ENCODE data around the gene JPT1. TPM values are rescaled to one million over a fixed set of nuclear protein-coding genes. Genes with fewer than 3 reads are reported as not detected.
"Not testable (repeated sequence)": the region's sequence is repeated elsewhere in the genome, so short reads cannot be mapped to it uniquely, and the experiment has no call there.

JPT1 gene
- total RNA-seq, 5 donors from 2014 or later (not counting 1 experiment from before 2014, with no cell fraction given): 28.3 to 55.8 (median 45.4) TPM

- Mint-ChIP-seq H3K4me3 (no peak overlapping the region), H3K9me3 (no peaks in the 10 kb centered on the region), H3K4me1 (peaks cover 29 to 44% (median 40%) of the 10 kb centered on the region in 3 donors), H3K27ac (no peak overlapping the region), H3K27me3 (no peaks in the 10 kb centered on the region), H3K36me3 (peaks cover 18% of the 10 kb centered on the region)
- H3K4me3 ChIP-seq (ENCODE audit: control insufficient read depth in 1 of 2, extremely low read depth in 1 of 2, low read length in 1 of 2): no peak overlapping the region
- no peak overlapping the region for H3K27ac ChIP-seq (ENCODE audit: low read length)
- ChIA-PET CTCF (interaction anchor here (0.7 kb wide), 2 partner anchors 9 to 13 kb away, joined by 3 to 7 read pairs; no protein-coding TSS in a partner anchor), POLR2A (no interaction called here)
- H3K4me1 ChIP-seq (ENCODE audit: control insufficient read depth in 1 of 2, extremely low read depth in 1 of 2, insufficient read depth in 2 of 2, low read length in 2 of 2): peaks cover 17 to 38% of the 10 kb centered on the region in 2 experiments
- DNase-seq: no peak
- H3K27me3 ChIP-seq (replicated peaks in 1 of 2; ENCODE audit: control insufficient read depth in 2 of 2, extremely low read depth in 1 of 2, insufficient read depth in 2 of 2, low read length in 1 of 2): no peaks in the 10 kb centered on the region
- 100% methylated on average over 2 of the region's 6 CpGs for WGBS (ENCODE audit: insufficient coverage)
- no peaks in the 10 kb centered on the region for H3K9me3 ChIP-seq
- no peak for ATAC-seq (replicated peaks in 1 of 4)
- H3K36me3 ChIP-seq (ENCODE audit: control insufficient read depth in 2 of 2, extremely low read depth in 1 of 2, insufficient read depth in 1 of 2, low read length in 1 of 2): peaks cover 14 to 62% of the 10 kb centered on the region in 2 donors
Observed at GRCh38 chr17:75178453-75178852, 24.1 kb upstream of the JPT1 start.

- Histone ChIP-seq H3K36me3 (ENCODE audit: control insufficient read depth in 2 of 2, extremely low read depth in 1 of 2, insufficient read depth in 1 of 2, low read length in 1 of 2) (peaks cover 15 to 71% of the 10 kb centered on the region in 2 donors), H3K4me1 (ENCODE audit: control insufficient read depth in 1 of 2, extremely low read depth in 1 of 2, insufficient read depth in 2 of 2, low read length in 2 of 2) (peaks cover 17 to 39% of the 10 kb centered on the region in 2 experiments), H3K9me3 (no peaks in the 10 kb centered on the region), H3K27me3 (replicated peaks in 1 of 2; ENCODE audit: control insufficient read depth in 2 of 2, extremely low read depth in 1 of 2, insufficient read depth in 2 of 2, low read length in 1 of 2) (no peaks in the 10 kb centered on the region), H3K27ac (ENCODE audit: low read length) (no peak overlapping the region), H3K4me3 (ENCODE audit: control insufficient read depth in 1 of 2, extremely low read depth in 1 of 2, low read length in 1 of 2) (no peak overlapping the region)
- CTCF ChIA-PET: interaction anchor here in 1 of 2 donors (0.7 kb wide), 1 partner anchor 63 kb away, joined by 4 read pairs; no protein-coding TSS in a partner anchor
- Mint-ChIP-seq H3K36me3 (peaks cover 28% of the 10 kb centered on the region), H3K27ac (peak overlapping the region in 1 of 2 donors; percentile 36), H3K4me3 (no peak overlapping the region), H3K27me3 (no peaks in the 10 kb centered on the region), H3K4me1 (peaks cover 28 to 48% (median 45%) of the 10 kb centered on the region in 3 donors), H3K9me3 (no peaks in the 10 kb centered on the region)
- ATAC-seq (replicated peaks in 1 of 4) (no peak), DNase-seq (no peak)
- 80% methylated on average over 2 of the region's 5 CpGs for WGBS (ENCODE audit: insufficient coverage)
- POLR2A ChIA-PET: no interaction called here
Observed at GRCh38 chr17:75176625-75177024, 22.3 kb upstream of the JPT1 start.

- Histone ChIP-seq H3K4me1 (ENCODE audit: control insufficient read depth in 1 of 2, extremely low read depth in 1 of 2, insufficient read depth in 2 of 2, low read length in 2 of 2) (peaks cover 5 to 33% of the 10 kb centered on the region in 2 experiments), H3K36me3 (ENCODE audit: control insufficient read depth in 2 of 2, extremely low read depth in 1 of 2, insufficient read depth in 1 of 2, low read length in 1 of 2) (peaks cover 15 to 69% of the 10 kb centered on the region in 2 donors), H3K27me3 (replicated peaks in 1 of 2; ENCODE audit: control insufficient read depth in 2 of 2, extremely low read depth in 1 of 2, insufficient read depth in 2 of 2, low read length in 1 of 2) (no peaks in the 10 kb centered on the region), H3K9me3 (no peaks in the 10 kb centered on the region), H3K4me3 (ENCODE audit: control insufficient read depth in 1 of 2, extremely low read depth in 1 of 2, low read length in 1 of 2) (no peak overlapping the region), H3K27ac (ENCODE audit: low read length) (no peak overlapping the region)
- ATAC-seq (replicated peaks in 1 of 4): no peak
- Mint-ChIP-seq H3K27me3 (no peaks in the 10 kb centered on the region), H3K27ac (no peak overlapping the region), H3K36me3 (peaks cover 25% of the 10 kb centered on the region), H3K4me1 (peaks cover 16 to 37% (median 35%) of the 10 kb centered on the region in 3 donors), H3K9me3 (no peaks in the 10 kb centered on the region), H3K4me3 (no peak overlapping the region)
- no peak for DNase-seq
- ChIA-PET POLR2A (no interaction called here), CTCF (interaction anchor here in 1 of 2 donors (1.0 kb wide), 1 partner anchor 61 kb away, joined by 3 read pairs; no protein-coding TSS in a partner anchor)
- WGBS (ENCODE audit: insufficient coverage): no CpG with 5 or more reads among the region's 11 CpGs
Observed at GRCh38 chr17:75174996-75175395, 20.7 kb upstream of the JPT1 start.

GRCh38 chr17:75173526-75173925, 19.2 kb upstream of the JPT1 start:
- H3K9me3 Mint-ChIP-seq: no peaks in the 10 kb centered on the region
- CTCF ChIA-PET: interaction anchor here (0.5 to 1.4 kb wide), 11 partner anchors 9 to 1682 kb away, joined by 3 to 7 read pairs (median 3); partner anchors contain the start of gene SUMO2 (in 1 of the 2)
- ATAC-seq (replicated peaks in 1 of 4) (no peak), DNase-seq (no peak)
- no peak overlapping the region for H3K27ac ChIP-seq (ENCODE audit: low read length)
- no peak overlapping the region for H3K4me3 Mint-ChIP-seq
- peaks cover 25% of the 10 kb centered on the region for H3K36me3 Mint-ChIP-seq
- no peaks in the 10 kb centered on the region for H3K9me3 ChIP-seq
- POLR2A ChIA-PET: interaction anchor here (0.5 to 0.6 kb wide), 2 partner anchors 13 to 33 kb away, joined by 3 read pairs; no protein-coding TSS in a partner anchor
- H3K27me3 Mint-ChIP-seq: no peaks in the 10 kb centered on the region
- H3K4me3 ChIP-seq (ENCODE audit: control insufficient read depth in 1 of 2, extremely low read depth in 1 of 2, low read length in 1 of 2): no peak overlapping the region
- H3K36me3 ChIP-seq (ENCODE audit: control insufficient read depth in 2 of 2, extremely low read depth in 1 of 2, insufficient read depth in 1 of 2, low read length in 1 of 2): peaks cover 15 to 66% of the 10 kb centered on the region in 2 donors
- peak overlapping the region in 1 of 2 donors; percentile 36 for H3K27ac Mint-ChIP-seq
- H3K4me1 Mint-ChIP-seq: peaks cover 16 to 24% (median 23%) of the 10 kb centered on the region in 3 donors
- 85% methylated on average over 2 of the region's 4 CpGs for WGBS (ENCODE audit: insufficient coverage)
- H3K27me3 ChIP-seq (replicated peaks in 1 of 2; ENCODE audit: control insufficient read depth in 2 of 2, extremely low read depth in 1 of 2, insufficient read depth in 2 of 2, low read length in 1 of 2): no peaks in the 10 kb centered on the region
- H3K4me1 ChIP-seq (ENCODE audit: control insufficient read depth in 1 of 2, extremely low read depth in 1 of 2, insufficient read depth in 2 of 2, low read length in 2 of 2): peaks cover 0 to 25% of the 10 kb centered on the region in 2 experiments

GRCh38 chr17:75168998-75169397, 14.7 kb upstream of the JPT1 start:
- CTCF ChIA-PET: interaction anchor here (0.6 to 4.2 kb wide), 6 partner anchors 9 to 317 kb away, joined by 3 to 78 read pairs (median 4); no protein-coding TSS in a partner anchor

GRCh38 chr17:75164606-75165005, 10.3 kb upstream of the JPT1 start:
- not testable (repeated sequence) for H3K27ac ChIP-seq (ENCODE audit: low read length); H3K4me1 ChIP-seq (ENCODE audit: control insufficient read depth in 1 of 2, extremely low read depth in 1 of 2, insufficient read depth in 2 of 2, low read length in 2 of 2); H3K27me3 Mint-ChIP-seq; DNase-seq; H3K4me3 ChIP-seq (ENCODE audit: control insufficient read depth in 1 of 2, extremely low read depth in 1 of 2, low read length in 1 of 2); H3K36me3 Mint-ChIP-seq; H3K27ac Mint-ChIP-seq; H3K9me3 ChIP-seq; H3K27me3 ChIP-seq (replicated peaks in 1 of 2; ENCODE audit: control insufficient read depth in 2 of 2, extremely low read depth in 1 of 2, insufficient read depth in 2 of 2, low read length in 1 of 2); ATAC-seq (replicated peaks in 1 of 4); H3K9me3 Mint-ChIP-seq; H3K4me1 Mint-ChIP-seq; H3K4me3 Mint-ChIP-seq
- WGBS (ENCODE audit: insufficient coverage): 98% methylated on average over 8 of the region's 15 CpGs
- POLR2A ChIA-PET: interaction anchor here in 1 of 2 donors (0.7 kb wide), 3 partner anchors 25 to 519 kb away, joined by 4 to 6 read pairs (median 5); no protein-coding TSS in a partner anchor
- H3K36me3 ChIP-seq (ENCODE audit: control insufficient read depth in 2 of 2, extremely low read depth in 1 of 2, insufficient read depth in 1 of 2, low read length in 1 of 2): peaks cover 0 to 18% of the 10 kb centered on the region in 2 donors
- CTCF ChIA-PET: interaction anchor here in 1 of 2 donors (1.0 to 2.2 kb wide), 2 partner anchors 37 to 51 kb away, joined by 3 to 7 read pairs; no protein-coding TSS in a partner anchor

More at GRCh38 chr17:75168998-75169397, 14.7 kb upstream of the JPT1 start:
- Histone ChIP-seq H3K36me3 (ENCODE audit: control insufficient read depth in 2 of 2, extremely low read depth in 1 of 2, insufficient read depth in 1 of 2, low read length in 1 of 2) (peaks cover 5 to 40% of the 10 kb centered on the region in 2 donors), H3K27ac (ENCODE audit: low read length) (no peak overlapping the region), H3K9me3 (no peaks in the 10 kb centered on the region), H3K4me1 (ENCODE audit: control insufficient read depth in 1 of 2, extremely low read depth in 1 of 2, insufficient read depth in 2 of 2, low read length in 2 of 2) (peaks cover 0 to 10% of the 10 kb centered on the region in 2 experiments), H3K27me3 (replicated peaks in 1 of 2; ENCODE audit: control insufficient read depth in 2 of 2, extremely low read depth in 1 of 2, insufficient read depth in 2 of 2, low read length in 1 of 2) (no peaks in the 10 kb centered on the region), H3K4me3 (ENCODE audit: control insufficient read depth in 1 of 2, extremely low read depth in 1 of 2, low read length in 1 of 2) (no peak overlapping the region)
- Mint-ChIP-seq H3K36me3 (peaks cover 18% of the 10 kb centered on the region), H3K27ac (no peak overlapping the region), H3K27me3 (no peaks in the 10 kb centered on the region), H3K9me3 (no peaks in the 10 kb centered on the region), H3K4me3 (no peak overlapping the region), H3K4me1 (peaks cover 10 to 19% (median 15%) of the 10 kb centered on the region in 3 donors)
- ATAC-seq (replicated peaks in 1 of 4) (no peak), DNase-seq (no peak)
- POLR2A ChIA-PET: interaction anchor here in 1 of 2 donors (0.7 kb wide), 1 partner anchor 1578 kb away, joined by 10 read pairs; no protein-coding TSS in a partner anchor
- no CpG with 5 or more reads among the region's 4 CpGs for whole genome bisulfite sequencing (ENCODE audit: insufficient coverage)
